Measurements from ENCODE around the gene RCOR1.

GRCh38 chr14:102624666-102625065 lies 32.2 kb downstream of the RCOR1 start:
- TF ChIP-seq POLR2A (IDR thresholded peaks at IDR 0.05; ENCODE audit: low read length) (no peak), GATA1 (IDR thresholded peaks at IDR 0.05; ENCODE audit: low read depth, low read length) (no peak)

All from erythroblast (primary cell).